Endometrial microvascular endothelial cells (primary cell): ENCODE results near the gene SMG7. TPM values are rescaled to one million over a fixed set of nuclear protein-coding genes. Genes with fewer than 3 reads are reported as not detected.

Experiments used
- in situ Hi-C: cut with HindIII; loops from 2 replicates; pipeline ENCODE4 v1.10.0; 2017; ENCODE audit warnings: low sequenced_read_pairs, low pct_unique_long_range_greater_than_20kb; ENCODE audit errors: inconsistent ontology term
- total RNA-seq: library from RNA; depleted of rRNA; stranded (reverse); fragments of >200 nt; gene quantifications from one replicate; pipeline ENCODE4 v1.2.3, GENCODE V29; 2015; ENCODE audit errors: inconsistent ontology term

The SMG7 gene
- total RNA-seq, 1 donor from 2014 or later, result 28.7 TPM

GRCh38 chr1:183497218-183497617, 24.9 kb downstream of the SMG7 start:
- in situ Hi-C loops, result no loop called here

- in situ Hi-C loops, result no loop called here
These were observed 26.2 kb downstream of the SMG7 start for GRCh38 chr1:183498342-183498991.

- in situ Hi-C loops, result no loop called here
These were observed 33.3 kb downstream of the SMG7 start for GRCh38 chr1:183505454-183506089.

GRCh38 chr1:183506561-183506960, 34.3 kb downstream of the SMG7 start:
- in situ Hi-C loops, result no loop called here

DNA sequence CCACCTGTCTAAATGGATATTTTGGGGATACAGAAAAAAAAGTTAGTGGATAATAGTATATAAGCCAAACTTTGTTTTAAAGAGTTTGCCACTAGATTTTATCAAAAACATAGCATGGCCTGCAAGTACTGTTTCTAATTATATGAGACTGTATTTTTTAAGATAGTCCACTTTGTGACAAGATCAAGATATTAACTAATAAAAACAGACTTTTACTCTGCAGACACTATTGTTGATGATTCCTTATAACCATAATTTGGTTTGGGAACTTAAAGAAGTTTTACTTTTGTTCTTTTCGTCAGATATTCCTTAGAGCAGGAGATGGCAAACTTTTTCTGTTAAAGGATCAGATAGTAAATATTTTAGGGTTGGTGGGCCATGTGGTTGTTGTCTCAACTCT, 36.4 kb downstream of the SMG7 start:
- in situ Hi-C loops, result no loop called here

DNA sequence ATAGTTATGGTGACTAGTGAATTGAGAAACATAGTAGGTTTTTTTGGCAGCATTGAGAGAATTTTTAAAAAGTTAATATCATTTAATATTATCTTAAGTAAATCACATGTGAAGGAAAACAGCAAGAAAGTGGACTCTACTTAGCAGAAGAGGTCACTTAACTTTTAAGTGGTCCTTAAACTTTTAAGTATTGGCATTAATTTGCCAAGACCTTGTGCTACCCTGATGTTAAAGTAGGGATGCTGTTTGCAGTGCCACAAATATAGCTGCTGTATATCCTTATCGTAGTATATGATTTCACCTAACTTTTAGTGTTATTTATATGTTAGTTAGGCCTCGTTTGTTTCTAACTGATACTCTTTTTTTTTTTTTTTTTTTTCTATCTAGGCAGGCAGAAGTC, 40.2 kb downstream of the SMG7 start:
- in situ Hi-C loops, result no loop called here

DNA sequence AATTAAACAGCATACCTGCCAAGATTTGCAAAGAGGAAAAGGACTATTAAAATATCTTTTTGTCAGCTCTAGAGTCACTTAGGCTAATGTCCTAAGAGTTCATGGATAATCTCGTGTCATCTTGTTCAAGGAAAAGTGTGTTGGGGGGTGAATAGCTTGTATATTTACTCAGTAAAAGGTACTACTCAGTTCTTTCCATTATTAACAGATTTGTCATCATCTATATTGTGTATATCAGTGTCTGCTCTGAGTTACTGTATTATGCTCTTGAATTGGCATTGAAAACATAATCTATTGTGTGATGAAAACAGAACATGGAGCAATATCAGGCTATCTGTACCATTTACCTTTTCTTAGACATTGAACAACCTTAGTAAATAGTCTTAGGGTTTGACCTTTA, 41.9 kb downstream of the SMG7 start:
- in situ Hi-C loops, result no loop called here

- in situ Hi-C loops, result no loop called here
These were observed 42.8 kb downstream of the SMG7 start for GRCh38 chr1:183515002-183515689.

DNA sequence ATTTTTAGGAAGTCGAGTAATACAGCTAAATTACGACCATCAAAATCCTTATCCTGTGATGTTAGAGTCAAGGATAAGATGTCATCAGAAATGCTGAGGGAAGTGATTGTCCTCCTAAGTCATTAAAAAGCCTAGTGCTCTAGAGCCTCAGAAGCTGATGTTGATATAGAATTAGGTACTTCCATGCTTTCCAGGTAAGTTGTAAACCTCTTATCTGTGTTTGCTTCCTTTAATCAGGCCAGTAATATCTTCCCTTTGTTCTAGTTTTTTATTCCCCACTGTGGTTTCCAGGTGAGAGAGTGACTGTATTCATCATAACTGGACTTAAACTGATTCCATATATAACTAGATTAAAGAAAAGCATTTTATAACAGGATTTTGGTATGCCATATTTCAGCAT, 44.4 kb downstream of the SMG7 start:
- in situ Hi-C loops, result no loop called here

- in situ Hi-C loops, result no loop called here
These were observed 45.1 kb downstream of the SMG7 start for GRCh38 chr1:183517401-183517800.

DNA sequence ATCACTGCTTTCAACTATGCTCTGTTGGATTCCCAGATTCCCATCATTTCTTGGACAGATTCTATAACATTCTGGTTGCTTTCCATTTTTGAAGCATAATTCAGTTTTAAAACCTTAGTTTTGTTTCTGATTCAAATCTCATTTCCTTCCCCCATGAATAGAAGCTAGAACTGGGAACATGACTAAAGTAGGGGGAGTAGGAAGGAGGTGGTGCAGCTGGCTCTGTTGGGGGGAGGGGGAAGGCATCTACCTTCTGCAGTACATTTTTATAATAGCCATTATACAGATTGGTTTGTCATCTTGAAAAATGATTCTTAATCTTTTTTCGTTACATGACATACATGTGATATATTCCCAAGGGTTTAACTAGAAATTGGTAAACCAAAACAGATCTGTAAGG, 48.1 kb downstream of the SMG7 start:
- in situ Hi-C loops, result no loop called here

- in situ Hi-C loops, result no loop called here
These were observed 49.8 kb downstream of the SMG7 start for GRCh38 chr1:183522104-183522503.

GRCh38 chr1:183528577-183528976, 56.3 kb downstream of the SMG7 start:
- in situ Hi-C loops, result no loop called here

- in situ Hi-C loops, result no loop called here
These were observed 61.4 kb downstream of the SMG7 start for GRCh38 chr1:183533617-183534174.

GRCh38 chr1:183537405-183537804, 65.1 kb downstream of the SMG7 start:
- in situ Hi-C loops, result no loop called here

- in situ Hi-C loops, result no loop called here
These were observed 71.4 kb downstream of the SMG7 start for GRCh38 chr1:183543619-183544204.

DNA sequence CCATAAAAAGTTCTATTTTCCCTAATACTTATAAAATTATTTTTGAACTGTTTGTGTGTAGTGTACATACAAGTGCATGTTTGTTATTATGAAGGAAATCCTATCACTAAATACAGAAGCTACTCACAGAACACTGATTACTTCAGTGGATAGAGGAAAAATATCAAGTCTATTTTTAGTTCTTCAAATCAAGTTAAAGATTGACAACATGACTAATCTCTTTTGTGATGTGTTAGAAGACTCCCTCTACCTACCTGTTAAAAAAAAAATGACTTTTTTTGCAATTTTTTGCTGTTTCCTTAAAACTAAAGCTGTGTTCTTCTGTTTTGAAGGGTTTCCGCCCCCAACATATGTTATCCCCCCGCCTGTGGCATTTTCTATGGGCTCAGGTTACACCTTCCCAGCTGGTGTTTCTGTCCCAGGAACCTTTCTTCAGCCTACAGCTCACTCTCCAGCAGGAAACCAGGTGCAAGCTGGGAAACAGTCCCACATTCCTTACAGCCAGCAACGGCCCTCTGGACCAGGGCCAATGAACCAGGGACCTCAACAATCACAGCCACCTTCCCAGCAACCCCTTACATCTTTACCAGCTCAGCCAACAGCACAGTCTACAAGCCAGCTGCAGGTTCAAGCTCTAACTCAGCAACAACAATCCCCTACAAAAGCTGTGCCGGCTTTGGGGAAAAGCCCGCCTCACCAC, 72.4 kb downstream of the SMG7 start:
- in situ Hi-C loops, result no loop called here

- in situ Hi-C loops, result no loop called here
These were observed 74.1 kb downstream of the SMG7 start for GRCh38 chr1:183546427-183546826.

- in situ Hi-C loops, result no loop called here
These were observed 75.8 kb downstream of the SMG7 start for GRCh38 chr1:183548116-183548515.
